HFFc6 (cell line): ENCODE measurements around the gene HOXA13. TPM values are rescaled to one million over a fixed set of nuclear protein-coding genes. Genes with fewer than 3 reads are reported as not detected.

Experiments
- DNase-seq: peaks from one replicate; pipeline ENCODE4 v3.0.0-alpha.2; 2018
- H3K27ac Mint-ChIP-seq: 2 replicates; pipeline ENCODE4 v1.8.0; 2020; ENCODE audit warnings: mild to moderate bottlenecking, mixed read lengths
- H3K27me3 Mint-ChIP-seq: 2 replicates; pipeline ENCODE4 v1.8.0; 2021; ENCODE audit warnings: mild to moderate bottlenecking, moderate library complexity, mixed read lengths; ENCODE audit not compliant: insufficient read depth
- H3K36me3 Mint-ChIP-seq: 2 replicates; pipeline ENCODE4 v1.8.0; 2021; ENCODE audit warnings: low read depth, mixed read lengths
- H3K4me1 Mint-ChIP-seq: 2 replicates; pipeline ENCODE4 v1.8.0; 2020; ENCODE audit warnings: low read depth, mixed read lengths
- H3K4me3 Mint-ChIP-seq: 2 replicates; pipeline ENCODE4 v1.8.0; 2020; ENCODE audit warnings: mild to moderate bottlenecking, moderate library complexity, mixed read lengths
- H3K9me3 Mint-ChIP-seq: 2 replicates; pipeline ENCODE4 v1.8.0; 2020; ENCODE audit warnings: mild to moderate bottlenecking, mixed read lengths
- total RNA-seq, 6 experiments: library from RNA; stranded (reverse); fragmentation: NEBNext Ultra II Directional; extraction: Animal tissue kit (Norgen Biotek cat#: 25700); gene quantifications; 2 replicates in 1 of 6; 3 replicates in 5 of 6; pipeline ENCODE4 v1.2.3, GENCODE V29; 2021
- TF ChIP-seq, protein P1 (sequence below): fragments of 200-600 bp; sonication (generic); IDR thresholded peaks from 2 replicates; pipeline ENCODE4 v1.5.0; 2021; ENCODE audit warnings: antibody characterized with exemption, mild to moderate bottlenecking

Gene HOXA13
- total RNA-seq, 6 experiments from 2014 or later, result 11.1 to 16.0 (median 13.1) TPM

DNA sequence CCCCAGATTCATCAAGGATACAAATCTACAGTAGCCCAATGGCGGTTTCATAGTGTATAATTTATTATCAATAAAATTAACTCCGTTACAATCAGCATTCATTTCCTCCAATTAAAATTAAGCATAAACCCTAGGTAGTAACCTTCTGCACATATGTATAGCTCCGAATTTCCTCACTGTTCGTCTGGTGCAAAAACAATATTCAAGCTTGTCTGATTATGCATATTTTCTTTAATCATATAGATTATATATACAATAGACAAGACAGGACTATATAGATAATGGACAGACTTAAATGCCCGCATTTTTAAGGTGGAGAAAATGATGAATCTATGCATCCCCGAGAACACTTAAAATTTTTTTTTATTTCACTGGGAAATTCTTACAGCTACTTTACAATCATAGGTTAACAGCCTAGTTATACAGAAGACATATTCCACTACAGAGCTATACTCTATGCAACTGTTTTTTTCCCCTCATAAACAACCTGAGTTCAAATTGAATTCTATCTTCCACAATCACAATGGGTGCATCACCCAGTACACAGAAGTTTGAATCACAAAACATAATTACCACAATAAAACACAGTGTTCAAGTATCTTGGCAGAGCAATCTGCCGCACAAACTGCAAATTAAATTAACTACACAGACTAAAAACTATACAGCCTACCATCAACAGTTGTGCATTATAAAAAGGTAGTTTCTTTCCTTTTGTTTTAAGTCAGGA is 37.2 kb downstream of the HOXA13 start:
- Mint-ChIP-seq H3K4me1 (peaks cover 12% of the 10 kb centered on the region), H3K27ac (peak overlapping the region; percentile 99)

DNA sequence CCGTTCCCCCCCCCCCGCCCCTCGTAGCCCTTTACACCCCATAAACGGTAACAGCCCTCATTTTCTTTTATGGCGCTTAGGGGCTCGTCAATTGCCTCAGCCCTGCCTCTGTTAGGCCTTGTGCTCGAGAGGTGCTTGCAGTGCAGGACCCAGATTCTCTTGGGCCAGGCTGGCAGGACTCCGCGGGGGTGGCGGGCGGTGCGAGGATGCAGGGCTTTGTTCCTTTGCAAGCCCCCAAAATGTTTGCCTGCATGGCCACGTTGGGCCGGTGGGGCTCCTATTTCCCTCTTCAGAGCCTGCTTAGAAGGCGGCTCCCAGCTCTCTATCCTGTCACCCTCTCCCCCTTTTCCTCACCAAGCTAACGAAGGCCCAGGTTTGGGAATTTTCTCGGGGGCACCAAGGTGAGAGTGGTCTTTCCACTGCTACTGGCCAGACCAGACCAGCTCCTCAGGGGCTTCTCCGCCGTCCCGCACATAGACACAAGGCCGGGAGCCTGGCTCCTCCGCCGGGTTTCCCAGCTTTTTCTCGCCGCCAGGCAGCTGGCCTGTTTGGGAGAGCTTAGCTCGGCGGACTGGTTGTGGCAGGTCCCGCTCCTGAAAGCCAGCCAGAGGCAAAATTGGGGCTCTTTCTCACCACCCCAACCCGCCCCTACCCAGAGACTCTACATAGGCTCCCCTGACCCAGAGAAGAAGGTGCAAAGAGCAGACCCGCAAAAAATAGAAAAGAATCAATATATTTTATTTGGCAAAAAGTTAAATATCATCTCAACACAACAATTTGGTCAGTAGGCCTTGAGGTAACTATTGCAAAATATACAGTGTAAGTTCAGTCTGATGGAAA is 38.0 kb downstream of the HOXA13 start:
- Mint-ChIP-seq H3K36me3 (peaks cover 33% of the 10 kb centered on the region), H3K9me3 (no peaks in the 10 kb centered on the region), H3K27ac (peak overlapping the region; percentile 99), H3K4me1 (peaks cover 4% of the 10 kb centered on the region), H3K27me3 (peaks cover 7% of the 10 kb centered on the region), H3K4me3 (peak overlapping the region; percentile 96)
- DNase-seq, result no peak
- TF ChIP-seq, protein P1, sequence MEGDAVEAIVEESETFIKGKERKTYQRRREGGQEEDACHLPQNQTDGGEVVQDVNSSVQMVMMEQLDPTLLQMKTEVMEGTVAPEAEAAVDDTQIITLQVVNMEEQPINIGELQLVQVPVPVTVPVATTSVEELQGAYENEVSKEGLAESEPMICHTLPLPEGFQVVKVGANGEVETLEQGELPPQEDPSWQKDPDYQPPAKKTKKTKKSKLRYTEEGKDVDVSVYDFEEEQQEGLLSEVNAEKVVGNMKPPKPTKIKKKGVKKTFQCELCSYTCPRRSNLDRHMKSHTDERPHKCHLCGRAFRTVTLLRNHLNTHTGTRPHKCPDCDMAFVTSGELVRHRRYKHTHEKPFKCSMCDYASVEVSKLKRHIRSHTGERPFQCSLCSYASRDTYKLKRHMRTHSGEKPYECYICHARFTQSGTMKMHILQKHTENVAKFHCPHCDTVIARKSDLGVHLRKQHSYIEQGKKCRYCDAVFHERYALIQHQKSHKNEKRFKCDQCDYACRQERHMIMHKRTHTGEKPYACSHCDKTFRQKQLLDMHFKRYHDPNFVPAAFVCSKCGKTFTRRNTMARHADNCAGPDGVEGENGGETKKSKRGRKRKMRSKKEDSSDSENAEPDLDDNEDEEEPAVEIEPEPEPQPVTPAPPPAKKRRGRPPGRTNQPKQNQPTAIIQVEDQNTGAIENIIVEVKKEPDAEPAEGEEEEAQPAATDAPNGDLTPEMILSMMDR, result no peak

More for the DNA sequence above, 37.2 kb downstream of the HOXA13 start:
- no peak for DNase-seq
- H3K27me3 Mint-ChIP-seq, result peaks cover 10% of the 10 kb centered on the region
- H3K36me3 Mint-ChIP-seq, result peaks cover 39% of the 10 kb centered on the region
- TF ChIP-seq, protein P1, result no peak
- H3K9me3 Mint-ChIP-seq, result no peaks in the 10 kb centered on the region
- H3K4me3 Mint-ChIP-seq, result peak overlapping the region; percentile 96

DNA sequence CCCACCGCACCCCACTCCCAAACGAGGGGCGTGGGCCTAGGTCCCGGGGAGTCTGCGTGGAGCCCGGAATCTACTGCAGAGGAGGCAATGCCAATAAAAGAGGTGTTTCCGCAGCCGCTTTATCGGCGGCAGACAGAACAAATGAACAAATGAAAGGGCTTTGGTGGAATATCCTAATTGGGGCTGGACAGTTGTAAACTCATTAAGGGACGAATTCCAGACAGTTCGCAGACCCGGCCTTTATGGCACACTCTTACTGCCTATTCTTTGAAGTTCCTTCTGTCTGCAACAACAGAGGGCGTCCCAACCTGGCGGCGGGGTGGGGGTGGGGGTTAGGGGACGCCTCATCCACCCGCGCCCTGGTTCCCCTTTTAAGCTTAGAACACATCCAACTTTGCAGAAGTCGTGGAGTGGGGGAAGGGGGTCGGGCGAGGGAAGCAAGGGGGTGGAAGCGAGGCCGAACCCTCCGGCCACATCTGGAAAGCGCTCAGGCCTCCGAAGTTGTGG is 38.6 kb downstream of the HOXA13 start:
- peak overlapping the region; percentile 86 for H3K4me3 Mint-ChIP-seq
- TF ChIP-seq, protein P1, result peak; percentile 60
- no peak for DNase-seq

DNA sequence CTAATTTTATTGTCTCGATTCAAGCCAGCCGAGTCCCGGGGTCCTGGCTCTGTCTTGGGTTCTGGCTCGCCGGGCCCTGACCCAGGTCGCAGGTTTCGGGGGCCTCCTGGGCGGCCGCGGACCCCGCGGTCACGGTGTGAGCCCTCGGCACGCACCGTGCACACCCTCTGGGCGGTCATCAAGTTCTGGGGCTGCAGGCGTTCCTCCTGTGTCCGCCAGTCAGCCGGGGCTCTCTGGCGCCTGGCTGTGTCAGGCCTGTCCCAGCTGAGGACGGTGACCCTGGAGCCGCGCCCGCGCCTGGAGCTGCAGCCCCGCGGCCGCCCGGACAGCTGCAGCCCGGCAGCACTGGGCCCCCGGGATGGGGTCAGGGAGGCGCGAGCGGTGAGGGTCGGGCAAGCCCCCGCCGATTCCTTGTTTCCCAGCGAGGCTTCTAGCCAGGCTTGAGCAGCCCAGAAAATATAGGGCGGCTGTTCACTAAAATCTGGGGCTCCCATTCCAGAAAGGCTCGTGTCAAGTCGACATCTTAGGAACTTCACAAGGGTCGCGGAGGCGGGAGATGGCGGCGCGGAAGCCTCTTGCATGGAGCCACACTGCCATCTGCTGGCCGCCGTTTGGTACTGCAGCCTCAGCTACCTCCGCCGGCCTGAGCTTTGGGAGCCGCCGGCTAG is 39.2 kb downstream of the HOXA13 start:
- Mint-ChIP-seq H3K9me3 (no peaks in the 10 kb centered on the region), H3K4me1 (peaks cover 2% of the 10 kb centered on the region), H3K27me3 (peaks cover 10% of the 10 kb centered on the region), H3K27ac (peak overlapping the region; percentile 81), H3K4me3 (peak overlapping the region; percentile 86), H3K36me3 (peaks cover 31% of the 10 kb centered on the region)
- TF ChIP-seq, protein P1, result peak; percentile 100
- DNase-seq, result peak; percentile 71

More for the DNA sequence above, 38.6 kb downstream of the HOXA13 start:
- Mint-ChIP-seq H3K9me3 (no peaks in the 10 kb centered on the region), H3K4me1 (no peaks in the 10 kb centered on the region; the same call in 1 of the 2 replicates), H3K27me3 (peaks cover 8% of the 10 kb centered on the region), H3K36me3 (peaks cover 31% of the 10 kb centered on the region), H3K27ac (peak overlapping the region; percentile 81)

DNA sequence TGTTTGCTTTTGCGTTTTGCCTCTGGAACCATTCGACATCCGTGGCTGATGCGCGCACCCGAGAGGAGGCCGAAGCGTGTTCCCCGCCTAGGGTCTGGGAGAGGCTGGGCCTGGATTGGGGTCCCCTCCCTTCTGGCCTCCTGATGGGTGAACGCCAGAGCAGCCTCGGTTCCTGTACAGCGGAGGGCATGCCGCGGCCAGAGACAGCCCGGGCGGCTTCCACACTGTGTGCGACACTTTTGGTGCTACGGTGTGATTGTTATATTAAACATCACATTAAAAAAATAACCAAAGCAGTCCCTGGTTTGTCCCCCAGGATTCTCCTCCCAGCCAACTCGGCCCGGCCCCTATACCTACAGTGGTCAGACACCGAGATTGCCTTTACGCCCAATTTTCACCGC is 39.7 kb downstream of the HOXA13 start:
- no peaks in the 10 kb centered on the region for H3K9me3 Mint-ChIP-seq
- TF ChIP-seq, protein P1, result no peak
- no peak for DNase-seq
- H3K4me3 Mint-ChIP-seq, result no peak overlapping the region
- H3K27ac Mint-ChIP-seq, result no peak overlapping the region
- H3K27me3 Mint-ChIP-seq, result peaks cover 13% of the 10 kb centered on the region
- H3K36me3 Mint-ChIP-seq, result peaks cover 31% of the 10 kb centered on the region
- H3K4me1 Mint-ChIP-seq, result peaks cover 7% of the 10 kb centered on the region
